ENCODE measurements around the gene HRG.

Gene HRG

DNA sequence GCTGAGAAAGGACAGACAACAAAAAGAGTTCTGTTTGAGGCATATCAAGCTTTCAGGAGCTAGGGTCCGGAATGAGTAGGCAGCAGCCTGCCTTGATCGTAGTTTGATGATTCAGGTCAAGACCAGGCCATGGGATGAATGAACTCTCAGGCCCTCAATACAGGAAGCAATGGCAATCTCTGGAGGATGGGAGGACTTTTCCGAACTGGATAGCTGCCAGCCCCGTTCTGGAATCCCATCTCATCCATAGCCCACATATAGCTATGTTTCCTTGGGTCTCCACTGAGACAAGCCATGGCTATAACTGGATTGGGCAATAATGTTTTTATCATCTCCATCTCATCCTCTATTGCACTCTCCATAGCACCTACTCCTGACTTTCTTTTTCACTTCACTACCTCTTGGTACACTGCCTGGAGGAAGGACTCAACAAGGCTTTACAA lies 40.2 kb upstream of the HRG start:
- Histone ChIP-seq H2AFZ (ENCODE audit: low read length) (no peak overlapping the region), H3K9me2 (replicated peaks; ENCODE audit: low read depth, low read length) (no peaks in the 10 kb centered on the region), H3K36me3 (ENCODE audit: insufficient read depth, low read length) (no peaks in the 10 kb centered on the region), H4K20me1 (ENCODE audit: insufficient read depth, low read length, poor library complexity, severe bottlenecking) (no peaks in the 10 kb centered on the region), H3K4me2 (ENCODE audit: low read depth, low read length, poor library complexity, severe bottlenecking) (no peak overlapping the region), H3F3A (ENCODE audit: low read depth) (no peaks in the 10 kb centered on the region), H3K4me3 (ENCODE audit: low read length, poor library complexity, severe bottlenecking) (no peak overlapping the region), H3K27me3 (ENCODE audit: insufficient read depth, low read length, poor library complexity, severe bottlenecking) (no peaks in the 10 kb centered on the region), H3K79me2 (ENCODE audit: insufficient read depth, low read length) (no peaks in the 10 kb centered on the region), H3K9me3 (ENCODE audit: insufficient read depth, low read depth, low read length) (no peaks in the 10 kb centered on the region), H3K9ac (ENCODE audit: low read depth, low read length, poor library complexity, severe bottlenecking) (no peak overlapping the region), H3K4me1 (ENCODE audit: insufficient read depth, low read length, poor library complexity, severe bottlenecking) (no peaks in the 10 kb centered on the region)
- no peak for TF ChIP-seq EZH2phosphoT487 (IDR thresholded peaks at IDR 0.05; ENCODE audit: borderline replicate concordance)
- TF ChIP-seq, protein P1, sequence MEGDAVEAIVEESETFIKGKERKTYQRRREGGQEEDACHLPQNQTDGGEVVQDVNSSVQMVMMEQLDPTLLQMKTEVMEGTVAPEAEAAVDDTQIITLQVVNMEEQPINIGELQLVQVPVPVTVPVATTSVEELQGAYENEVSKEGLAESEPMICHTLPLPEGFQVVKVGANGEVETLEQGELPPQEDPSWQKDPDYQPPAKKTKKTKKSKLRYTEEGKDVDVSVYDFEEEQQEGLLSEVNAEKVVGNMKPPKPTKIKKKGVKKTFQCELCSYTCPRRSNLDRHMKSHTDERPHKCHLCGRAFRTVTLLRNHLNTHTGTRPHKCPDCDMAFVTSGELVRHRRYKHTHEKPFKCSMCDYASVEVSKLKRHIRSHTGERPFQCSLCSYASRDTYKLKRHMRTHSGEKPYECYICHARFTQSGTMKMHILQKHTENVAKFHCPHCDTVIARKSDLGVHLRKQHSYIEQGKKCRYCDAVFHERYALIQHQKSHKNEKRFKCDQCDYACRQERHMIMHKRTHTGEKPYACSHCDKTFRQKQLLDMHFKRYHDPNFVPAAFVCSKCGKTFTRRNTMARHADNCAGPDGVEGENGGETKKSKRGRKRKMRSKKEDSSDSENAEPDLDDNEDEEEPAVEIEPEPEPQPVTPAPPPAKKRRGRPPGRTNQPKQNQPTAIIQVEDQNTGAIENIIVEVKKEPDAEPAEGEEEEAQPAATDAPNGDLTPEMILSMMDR (conservative IDR thresholded peaks at IDR 0.05; ENCODE audit: low read length): no peak

DNA sequence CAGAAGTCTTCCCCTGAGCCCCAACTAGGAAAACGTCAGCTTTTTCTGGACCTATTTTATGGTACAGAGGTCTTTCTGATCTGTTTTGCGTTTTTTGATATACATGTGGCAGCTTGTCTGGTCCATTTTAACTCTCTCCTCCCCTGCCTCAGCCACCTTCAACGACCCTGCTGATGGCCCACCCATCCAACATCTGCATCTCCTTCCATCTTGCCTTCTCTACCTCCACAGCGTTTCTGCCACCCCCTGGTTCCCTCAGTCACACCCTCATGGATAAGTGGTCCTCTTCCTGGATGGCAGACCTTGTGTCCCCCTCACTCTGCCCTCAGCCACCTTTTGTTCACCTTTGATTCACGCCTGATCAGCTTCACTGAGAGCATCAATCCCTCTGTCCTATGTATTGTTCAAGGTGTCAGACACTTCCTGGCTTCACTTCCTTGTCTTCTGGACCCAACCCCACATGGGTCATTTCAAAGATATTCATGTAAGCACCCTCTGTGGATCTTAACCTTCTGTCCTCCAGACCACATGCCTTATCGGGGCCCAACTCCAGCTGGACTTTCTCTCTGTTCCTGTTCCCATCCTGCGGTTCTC lies 39.5 kb upstream of the HRG start:
- Histone ChIP-seq H3K9me2 (replicated peaks; ENCODE audit: low read depth, low read length) (no peaks in the 10 kb centered on the region), H3K36me3 (ENCODE audit: insufficient read depth, low read length) (no peaks in the 10 kb centered on the region), H3K4me3 (ENCODE audit: low read length, poor library complexity, severe bottlenecking) (no peak overlapping the region), H3K27me3 (ENCODE audit: insufficient read depth, low read length, poor library complexity, severe bottlenecking) (no peaks in the 10 kb centered on the region), H3K4me1 (ENCODE audit: insufficient read depth, low read length, poor library complexity, severe bottlenecking) (no peaks in the 10 kb centered on the region), H3K9me3 (ENCODE audit: insufficient read depth, low read depth, low read length) (no peaks in the 10 kb centered on the region), H3K4me2 (ENCODE audit: low read depth, low read length, poor library complexity, severe bottlenecking) (no peak overlapping the region), H2AFZ (ENCODE audit: low read length) (no peak overlapping the region), H3K79me2 (ENCODE audit: insufficient read depth, low read length) (no peaks in the 10 kb centered on the region), H3K9ac (ENCODE audit: low read depth, low read length, poor library complexity, severe bottlenecking) (no peak overlapping the region), H3F3A (ENCODE audit: low read depth) (no peaks in the 10 kb centered on the region), H4K20me1 (ENCODE audit: insufficient read depth, low read length, poor library complexity, severe bottlenecking) (no peaks in the 10 kb centered on the region)
- TF ChIP-seq EZH2phosphoT487 (IDR thresholded peaks at IDR 0.05; ENCODE audit: borderline replicate concordance): no peak
- TF ChIP-seq, protein P1 (conservative IDR thresholded peaks at IDR 0.05; ENCODE audit: low read length): no peak

DNA sequence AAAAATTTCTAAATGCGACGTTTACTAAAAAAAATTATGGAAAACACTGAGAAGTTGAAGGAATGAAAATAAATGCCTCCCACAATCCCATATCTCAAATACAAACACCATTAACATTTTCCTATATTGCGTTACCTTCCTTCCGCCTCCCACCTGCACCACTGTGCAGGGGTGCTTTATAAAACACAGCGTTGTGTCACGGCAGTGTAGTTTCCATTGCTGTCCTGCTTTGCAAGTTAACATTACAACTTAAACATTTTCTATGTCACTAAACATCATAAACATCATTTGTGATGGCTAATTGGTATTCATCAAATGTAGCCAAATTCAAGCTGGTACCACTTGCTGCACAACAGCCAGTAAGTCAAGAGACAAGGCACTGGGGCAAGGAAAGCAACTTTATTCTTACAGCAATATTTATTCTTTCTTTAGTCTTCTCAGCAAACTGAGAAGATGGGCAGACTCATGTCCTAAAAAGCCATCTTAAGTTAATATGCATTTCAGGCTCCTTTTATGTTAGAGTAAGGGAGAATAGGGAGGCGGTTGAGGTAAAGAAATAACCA lies 37.9 kb upstream of the HRG start:
- no peak overlapping the region for H3K4me2 ChIP-seq (ENCODE audit: low read depth, low read length, poor library complexity, severe bottlenecking)
- H3K4me1 ChIP-seq (ENCODE audit: insufficient read depth, low read length, poor library complexity, severe bottlenecking): no peaks in the 10 kb centered on the region
- H3F3A ChIP-seq (ENCODE audit: low read depth): no peaks in the 10 kb centered on the region
- no peaks in the 10 kb centered on the region for H3K9me2 ChIP-seq (replicated peaks; ENCODE audit: low read depth, low read length)
- H2AFZ ChIP-seq (ENCODE audit: low read length): no peak overlapping the region
- no peaks in the 10 kb centered on the region for H3K9me3 ChIP-seq (ENCODE audit: insufficient read depth, low read depth, low read length)
- no peaks in the 10 kb centered on the region for H3K27me3 ChIP-seq (ENCODE audit: insufficient read depth, low read length, poor library complexity, severe bottlenecking)
- H3K4me3 ChIP-seq (ENCODE audit: low read length, poor library complexity, severe bottlenecking): no peak overlapping the region
- no peak for TF ChIP-seq EZH2phosphoT487 (IDR thresholded peaks at IDR 0.05; ENCODE audit: borderline replicate concordance)
- no peak overlapping the region for H3K9ac ChIP-seq (ENCODE audit: low read depth, low read length, poor library complexity, severe bottlenecking)
- no peaks in the 10 kb centered on the region for H3K36me3 ChIP-seq (ENCODE audit: insufficient read depth, low read length)
- H3K79me2 ChIP-seq (ENCODE audit: insufficient read depth, low read length): no peaks in the 10 kb centered on the region
- H4K20me1 ChIP-seq (ENCODE audit: insufficient read depth, low read length, poor library complexity, severe bottlenecking): no peaks in the 10 kb centered on the region

DNA sequence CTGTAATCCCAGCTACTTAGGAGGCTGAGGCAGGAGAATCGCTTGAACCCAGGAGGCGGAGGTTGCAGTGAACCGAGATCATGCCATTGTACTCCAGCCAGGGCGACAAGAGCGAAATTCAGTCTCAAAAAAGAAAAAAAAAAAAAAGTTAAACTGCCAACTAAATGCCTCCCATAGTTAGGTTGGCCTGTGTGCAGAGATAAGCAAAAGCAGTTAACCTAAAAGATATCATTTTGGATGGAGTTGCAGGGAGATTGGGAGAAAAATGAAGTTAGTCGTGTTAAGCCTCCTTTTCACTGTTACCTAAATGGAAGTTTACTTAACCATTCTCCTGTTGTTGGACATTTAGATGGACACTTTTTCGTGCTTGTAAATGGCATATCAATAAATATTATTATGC lies 37.1 kb upstream of the HRG start:
- Histone ChIP-seq H4K20me1 (ENCODE audit: insufficient read depth, low read length, poor library complexity, severe bottlenecking) (no peaks in the 10 kb centered on the region), H2AFZ (ENCODE audit: low read length) (no peak overlapping the region), H3K9ac (ENCODE audit: low read depth, low read length, poor library complexity, severe bottlenecking) (no peak overlapping the region), H3F3A (ENCODE audit: low read depth) (no peaks in the 10 kb centered on the region), H3K27me3 (ENCODE audit: insufficient read depth, low read length, poor library complexity, severe bottlenecking) (no peaks in the 10 kb centered on the region), H3K4me2 (ENCODE audit: low read depth, low read length, poor library complexity, severe bottlenecking) (no peak overlapping the region), H3K9me2 (replicated peaks; ENCODE audit: low read depth, low read length) (no peaks in the 10 kb centered on the region), H3K36me3 (ENCODE audit: insufficient read depth, low read length) (no peaks in the 10 kb centered on the region), H3K9me3 (ENCODE audit: insufficient read depth, low read depth, low read length) (no peaks in the 10 kb centered on the region), H3K79me2 (ENCODE audit: insufficient read depth, low read length) (no peaks in the 10 kb centered on the region), H3K4me3 (ENCODE audit: low read length, poor library complexity, severe bottlenecking) (no peak overlapping the region), H3K4me1 (ENCODE audit: insufficient read depth, low read length, poor library complexity, severe bottlenecking) (no peaks in the 10 kb centered on the region)
- no peak for TF ChIP-seq EZH2phosphoT487 (IDR thresholded peaks at IDR 0.05; ENCODE audit: borderline replicate concordance)
- TF ChIP-seq, protein P1 (conservative IDR thresholded peaks at IDR 0.05; ENCODE audit: low read length): no peak
